Hematopoietic multipotent progenitor cell treated with erythropoietin and hydrocortisone succinate and interleukin-3 and kit ligand, for 6 days (in vitro differentiated cells): ENCODE data around the gene IL4R.

Experiments used
- DNase-seq: peaks from one replicate; pipeline ENCODE4 v3.0.0-alpha.2; 2015

IL4R gene

DNA sequence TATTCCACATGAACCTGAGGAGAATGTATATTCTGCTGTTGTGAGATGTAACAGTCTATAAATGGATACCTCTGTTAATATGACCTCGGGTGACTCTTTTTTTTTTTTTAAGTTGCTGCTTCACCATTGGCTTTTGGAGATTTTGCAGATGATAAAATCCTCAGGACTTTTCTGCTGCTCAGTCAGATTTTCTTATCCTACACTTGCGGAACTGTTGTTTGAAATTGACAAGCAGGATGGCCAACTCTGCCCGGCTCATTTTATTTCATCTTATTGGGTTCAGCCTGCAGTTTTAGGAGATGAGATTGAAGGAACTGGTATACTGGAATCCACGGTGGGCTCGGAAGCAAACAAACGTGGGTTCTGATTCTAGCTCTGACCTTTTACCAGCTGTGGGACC lies 19.3 kb downstream of the IL4R start:
- no peak for DNase-seq

DNA sequence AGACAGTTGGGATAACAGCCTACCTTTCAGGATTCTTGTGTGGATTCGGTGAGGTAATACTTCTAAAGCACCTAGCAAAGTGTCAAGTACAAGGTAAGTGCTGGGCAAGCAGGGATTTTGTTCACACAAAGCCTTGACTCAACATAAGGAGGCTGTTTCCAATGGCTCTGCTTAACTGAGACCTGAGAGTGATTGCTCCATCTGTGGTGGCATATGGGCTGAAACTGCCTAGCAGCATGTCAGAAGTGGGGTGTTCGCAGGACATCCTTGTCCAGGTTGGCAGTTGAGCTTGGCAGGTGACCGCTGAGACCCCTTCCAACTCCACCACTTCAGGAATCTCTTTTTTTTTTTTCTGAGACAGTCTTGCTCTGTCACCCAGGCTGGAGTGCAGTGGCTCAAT lies 19.8 kb downstream of the IL4R start:
- DNase-seq = no peak

DNA sequence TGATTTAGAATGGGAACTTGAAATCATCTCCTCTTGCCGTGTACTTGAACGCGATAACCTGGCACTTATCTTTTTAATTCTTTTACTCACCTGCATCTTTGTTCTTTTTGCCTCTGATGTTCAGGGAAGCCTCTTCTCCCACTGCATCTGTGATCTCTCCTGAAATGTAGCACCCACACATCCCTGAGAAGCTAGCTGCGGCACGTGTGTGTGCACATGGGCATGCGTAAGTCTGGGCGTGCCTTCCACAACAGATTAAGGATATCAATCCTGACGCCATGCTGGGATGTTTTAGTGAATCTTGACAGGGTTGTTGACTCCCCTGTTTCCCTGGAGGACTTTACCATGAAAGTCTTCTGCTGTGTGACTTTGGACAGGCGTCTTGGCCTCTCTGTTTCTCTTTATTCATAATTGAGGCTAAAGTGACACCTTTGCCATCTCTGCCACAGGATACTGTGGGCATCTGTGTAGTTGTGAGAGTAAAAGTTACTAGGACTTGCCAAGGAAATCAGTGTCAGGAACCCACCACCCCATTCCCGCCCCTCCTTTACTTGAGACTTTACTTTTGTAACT lies 20.5 kb downstream of the IL4R start:
- DNase-seq = no peak

DNA sequence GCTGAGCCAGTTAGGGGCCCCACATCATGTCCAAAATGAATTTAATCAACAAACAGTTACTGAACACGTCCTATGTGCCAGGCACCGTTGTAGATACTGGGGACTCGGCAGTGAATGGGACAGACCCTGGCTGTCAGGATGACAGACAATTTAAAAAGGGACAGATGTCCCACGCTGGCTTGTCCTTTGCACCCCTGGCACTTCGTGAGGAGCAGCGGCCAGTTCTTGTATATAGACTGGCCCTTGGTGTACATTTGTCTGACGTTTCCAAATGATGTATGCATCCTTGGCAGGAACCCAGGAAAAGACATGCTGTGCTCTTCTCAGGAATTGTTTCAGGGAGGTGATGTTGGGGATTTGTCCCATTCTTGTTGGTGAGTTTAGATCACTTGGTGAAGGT lies 21.1 kb downstream of the IL4R start:
- DNase-seq = no peak

DNA sequence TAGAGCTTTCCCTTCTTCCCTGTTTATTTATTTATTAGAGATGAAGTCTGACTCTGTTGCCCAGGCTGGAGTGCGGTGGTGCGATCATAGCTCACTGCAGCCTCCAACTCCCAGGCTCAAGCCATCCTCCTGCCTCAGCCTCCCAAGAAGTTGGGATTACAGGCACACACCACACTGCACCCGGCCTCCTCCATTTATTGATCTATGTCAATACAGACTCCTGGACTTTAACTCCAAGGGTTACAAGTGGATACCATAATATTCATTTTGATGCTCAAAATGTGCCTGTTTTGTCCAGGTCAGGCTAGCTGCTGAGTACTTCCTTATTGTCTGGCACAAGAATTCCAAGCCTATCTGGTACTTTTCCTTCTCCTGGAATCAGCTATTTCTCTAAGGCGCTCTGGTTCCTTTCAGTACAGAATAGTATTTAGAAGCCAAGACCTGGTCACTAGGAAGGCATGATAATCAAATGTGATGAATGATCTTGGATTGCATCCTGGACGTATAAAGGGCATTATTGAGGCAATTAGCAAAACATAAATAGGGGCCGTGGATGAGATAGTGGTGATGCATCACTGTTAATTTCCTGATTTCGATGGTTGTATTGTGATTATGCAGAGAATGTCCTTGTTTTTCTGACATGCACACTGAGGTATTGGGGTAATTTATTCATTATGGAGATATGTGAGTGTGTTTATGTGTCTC lies 21.7 kb downstream of the IL4R start:
- no peak for DNase-seq

DNA sequence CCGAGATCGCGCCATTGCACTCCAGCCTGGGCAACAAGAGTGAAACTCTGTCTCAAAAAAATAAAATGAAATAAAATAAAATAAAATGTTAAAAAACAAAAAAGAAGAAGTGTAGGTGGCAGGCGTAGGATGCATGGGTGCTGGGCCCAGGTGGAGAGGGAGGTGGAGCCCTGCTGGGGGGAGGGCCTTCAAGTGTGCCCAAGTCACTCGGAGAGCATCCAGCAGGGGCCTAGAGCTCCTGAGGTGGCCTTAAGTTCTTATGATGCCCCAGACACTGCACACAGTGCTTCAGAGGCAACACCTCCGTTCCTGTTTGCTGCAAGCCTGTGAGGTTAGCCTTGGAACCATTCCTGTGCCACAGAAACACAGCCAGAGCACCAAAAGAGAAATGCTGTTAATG lies 23.2 kb downstream of the IL4R start:
- DNase-seq = no peak

DNA sequence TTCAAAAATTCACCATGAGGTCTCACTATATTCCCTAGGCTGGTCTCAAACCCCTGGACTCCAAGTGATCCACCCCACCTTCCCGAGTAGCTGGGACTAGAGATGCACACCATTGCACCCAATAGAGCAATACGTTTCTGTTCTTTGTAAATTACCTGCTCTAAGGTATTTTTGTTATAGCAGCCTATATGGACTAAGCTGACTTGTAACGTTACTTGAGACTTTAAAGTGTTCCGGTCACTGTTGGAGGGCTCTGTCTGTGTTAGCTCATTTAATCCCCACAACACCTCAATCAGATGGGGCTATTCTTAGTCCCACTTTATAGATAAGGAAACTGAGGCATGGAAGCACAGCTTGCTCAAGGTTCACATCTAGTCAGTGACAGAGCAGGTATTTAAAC lies 25.4 kb downstream of the IL4R start:
- DNase-seq = no peak

DNA sequence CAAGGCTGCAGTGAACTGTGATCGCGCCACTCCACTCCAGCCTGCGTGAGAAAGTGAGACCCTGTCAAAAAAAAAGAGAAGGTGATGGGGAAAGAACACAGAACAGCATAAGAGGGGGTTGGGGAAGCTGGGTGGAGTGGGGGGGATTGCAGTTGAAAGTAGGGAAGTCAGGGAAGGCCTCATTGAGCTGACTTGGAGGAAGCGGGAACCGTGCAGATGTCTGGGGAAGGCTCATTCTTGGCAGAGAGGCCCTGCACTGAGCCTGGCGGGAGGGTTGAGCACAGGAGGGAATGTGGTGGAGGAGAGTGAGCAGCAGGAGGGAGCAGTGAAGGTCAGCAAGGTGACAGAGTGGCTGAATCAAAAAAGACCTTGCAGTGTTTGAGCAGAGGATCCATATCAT lies 26.9 kb downstream of the IL4R start:
- no peak for DNase-seq

DNA sequence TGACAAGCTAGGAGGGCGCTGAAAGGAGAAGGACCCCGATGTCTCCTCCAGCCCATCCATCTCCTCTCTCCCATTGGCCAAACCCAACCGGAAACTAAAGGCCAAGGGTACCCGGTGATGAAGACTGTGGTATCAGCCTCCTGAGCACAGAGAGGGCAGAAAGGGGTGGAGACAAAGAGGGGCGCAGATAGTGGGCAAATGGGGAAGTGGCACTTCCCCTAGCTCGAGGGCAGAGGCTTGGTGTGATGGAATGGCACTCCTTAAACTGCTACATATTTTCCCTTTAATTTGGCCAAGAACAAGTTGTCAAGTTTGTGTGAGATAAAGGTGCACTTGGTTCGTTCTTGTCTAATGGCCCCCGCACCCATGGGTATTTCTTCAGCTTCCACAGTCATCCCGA lies 27.8 kb downstream of the IL4R start:
- peak; percentile 32 for DNase-seq

DNA sequence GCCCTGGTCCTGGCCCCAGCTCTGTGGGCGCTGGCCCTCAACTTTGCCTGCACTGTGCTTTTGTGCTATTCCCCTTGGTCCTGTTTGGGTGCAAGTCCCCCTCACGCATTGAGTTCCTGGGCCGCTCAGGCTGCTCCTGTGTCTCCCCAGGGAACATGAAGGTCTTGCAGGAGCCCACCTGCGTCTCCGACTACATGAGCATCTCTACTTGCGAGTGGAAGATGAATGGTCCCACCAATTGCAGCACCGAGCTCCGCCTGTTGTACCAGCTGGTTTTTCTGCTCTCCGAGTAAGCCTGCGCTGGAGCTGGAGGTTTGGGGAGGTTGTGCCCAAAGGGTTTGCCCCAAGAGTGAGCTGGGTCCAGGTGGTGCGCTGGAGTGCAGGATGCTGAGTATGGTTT lies 28.2 kb downstream of the IL4R start:
- DNase-seq = no peak

DNA sequence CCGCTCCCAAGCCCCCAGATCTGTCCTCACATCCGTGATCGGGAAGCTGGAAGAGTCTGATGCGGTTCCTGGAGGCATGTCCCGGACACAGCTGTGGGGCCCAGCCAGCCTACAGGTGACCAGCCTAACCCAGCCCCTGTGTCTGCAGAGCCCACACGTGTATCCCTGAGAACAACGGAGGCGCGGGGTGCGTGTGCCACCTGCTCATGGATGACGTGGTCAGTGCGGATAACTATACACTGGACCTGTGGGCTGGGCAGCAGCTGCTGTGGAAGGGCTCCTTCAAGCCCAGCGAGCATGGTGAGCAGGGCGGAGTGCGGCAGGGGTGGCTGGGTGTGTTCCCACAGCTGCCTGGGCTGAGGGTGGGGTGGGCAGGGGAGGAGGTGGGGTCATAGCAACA lies 30.9 kb downstream of the IL4R start:
- peak; percentile 57 for DNase-seq

DNA sequence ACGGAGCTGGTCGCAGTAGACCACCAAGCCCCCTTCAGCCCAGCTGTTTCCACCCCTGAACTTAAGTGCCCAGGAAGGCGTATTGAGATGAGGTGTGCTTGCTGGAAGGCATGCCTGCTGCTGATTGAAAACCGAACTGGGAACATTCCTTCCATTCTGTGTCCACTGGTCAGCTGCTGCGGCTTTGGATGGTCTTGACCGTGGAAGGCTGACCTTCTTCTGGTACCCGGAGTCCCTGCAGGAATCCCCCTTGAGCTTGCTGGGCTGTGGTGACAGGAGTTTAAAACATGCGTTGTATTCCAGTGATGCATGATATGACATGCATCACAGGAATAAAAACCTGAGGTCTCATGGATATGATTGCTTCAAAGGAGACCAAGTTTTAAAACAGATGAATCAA lies 31.4 kb downstream of the IL4R start:
- DNase-seq = no peak

DNA sequence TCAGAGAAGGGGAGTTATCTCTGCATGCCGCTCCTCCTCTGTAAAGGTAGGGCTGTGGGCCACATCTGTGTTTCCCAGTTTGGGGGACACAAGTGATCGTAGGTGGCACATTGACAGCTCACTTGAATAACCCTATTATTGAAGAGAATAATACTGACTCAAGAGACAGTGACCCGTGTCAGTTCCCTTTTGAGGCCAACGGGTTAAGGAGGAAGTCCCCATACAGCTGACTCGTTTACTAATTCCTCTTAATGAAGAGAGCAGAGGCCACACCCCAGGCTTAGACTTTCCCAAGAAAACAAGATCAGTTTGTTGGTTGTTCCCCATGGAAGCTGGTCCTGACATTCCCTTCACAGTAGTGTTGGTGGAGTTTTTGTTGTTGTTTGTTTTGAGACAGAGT lies 33.0 kb downstream of the IL4R start:
- peak; percentile 65 for DNase-seq

DNA sequence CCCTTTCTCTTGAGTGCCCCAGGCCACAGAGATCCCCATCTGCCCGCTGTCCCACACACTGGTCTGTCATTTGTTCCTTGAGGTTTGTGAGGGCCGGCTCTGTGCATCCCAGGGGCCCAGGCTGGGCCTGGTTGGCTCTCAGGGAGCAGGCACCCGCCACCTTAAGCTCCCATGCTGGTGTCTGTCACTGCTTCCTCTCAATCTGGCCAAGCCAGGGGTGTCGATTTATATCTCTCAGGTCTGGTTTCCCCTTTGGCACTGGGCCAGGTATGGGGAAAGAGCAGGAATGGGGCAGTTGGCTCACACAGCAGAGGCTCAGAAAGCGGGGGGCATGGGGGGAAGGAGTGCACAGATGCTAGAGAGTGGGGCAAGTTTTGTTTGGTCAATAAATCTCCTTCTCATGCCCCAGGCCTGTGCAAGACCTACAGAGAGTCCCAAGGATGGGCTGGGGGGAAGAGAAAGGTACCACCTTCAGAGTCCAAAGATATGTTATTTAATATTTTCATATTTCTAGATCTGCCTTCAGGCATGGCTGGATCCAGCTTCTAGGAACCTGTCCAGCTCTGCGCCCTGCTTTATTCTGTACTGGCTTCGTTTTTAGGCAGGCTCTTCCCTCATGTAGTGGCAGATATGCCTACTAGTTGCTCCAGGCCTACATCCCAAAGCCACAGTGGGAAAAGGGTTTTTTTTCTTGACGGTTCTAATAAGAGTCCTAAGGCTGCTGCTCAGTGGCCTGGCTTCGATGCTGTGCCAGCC lies 34.3 kb downstream of the IL4R start:
- peak; percentile 61 for DNase-seq

DNA sequence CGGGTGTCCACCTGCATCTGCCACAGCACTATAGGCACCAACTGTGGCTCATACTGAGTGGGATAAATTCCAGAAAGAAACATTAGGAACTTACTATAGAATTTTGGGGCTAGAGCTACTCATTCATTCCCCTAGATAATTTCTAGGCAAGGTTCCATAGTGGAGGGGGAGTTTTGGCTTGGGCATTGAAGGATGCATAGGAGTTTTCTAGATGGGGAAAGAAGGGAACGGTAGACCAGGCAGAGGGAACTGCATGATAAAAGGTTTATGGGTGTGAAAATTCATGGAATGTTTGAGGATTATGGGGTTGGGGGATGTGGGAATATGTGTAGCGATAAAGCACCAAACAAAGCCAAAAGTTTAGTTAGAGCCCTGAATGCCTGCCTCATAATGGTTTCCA lies 35.5 kb downstream of the IL4R start:
- no peak for DNase-seq

DNA sequence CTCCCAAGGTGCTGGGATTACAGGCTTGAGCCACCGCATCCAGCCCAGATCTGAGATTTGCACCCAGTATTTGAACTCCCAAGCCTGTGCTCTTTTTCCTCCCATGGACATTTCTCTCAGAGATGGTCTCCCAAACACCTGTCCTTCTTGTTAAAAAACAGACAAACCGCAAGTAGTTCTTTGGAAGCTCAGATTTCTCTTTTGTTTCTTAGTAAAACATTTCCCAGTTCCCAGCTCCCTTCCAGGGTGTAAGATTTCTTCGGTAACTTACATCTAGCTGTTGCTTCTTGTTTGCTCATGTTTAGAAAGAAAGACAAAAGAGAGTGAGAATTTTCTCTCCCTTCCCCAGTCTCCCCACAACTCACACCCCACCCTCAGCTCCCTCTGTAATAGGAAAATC lies 36.2 kb downstream of the IL4R start:
- no peak for DNase-seq

DNA sequence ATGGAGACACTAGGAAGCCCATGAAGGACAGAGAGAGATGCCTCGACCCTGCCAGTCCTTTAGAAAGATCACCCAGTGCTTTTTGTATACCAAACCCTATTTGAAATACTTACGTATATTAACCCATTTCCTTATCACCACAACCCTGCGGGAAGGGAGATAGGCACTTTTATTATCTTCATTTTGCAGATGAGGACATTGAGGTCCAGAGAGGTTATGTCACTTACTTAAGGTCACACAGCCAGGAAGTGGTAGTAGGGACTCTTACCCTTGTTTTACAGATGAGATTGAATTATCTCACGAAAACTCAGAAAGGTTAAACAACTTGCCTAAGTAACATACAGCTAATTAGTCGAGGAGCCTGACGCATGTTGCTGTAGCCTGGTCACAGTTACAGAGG lies 38.2 kb downstream of the IL4R start:
- DNase-seq = peak; percentile 87

DNA sequence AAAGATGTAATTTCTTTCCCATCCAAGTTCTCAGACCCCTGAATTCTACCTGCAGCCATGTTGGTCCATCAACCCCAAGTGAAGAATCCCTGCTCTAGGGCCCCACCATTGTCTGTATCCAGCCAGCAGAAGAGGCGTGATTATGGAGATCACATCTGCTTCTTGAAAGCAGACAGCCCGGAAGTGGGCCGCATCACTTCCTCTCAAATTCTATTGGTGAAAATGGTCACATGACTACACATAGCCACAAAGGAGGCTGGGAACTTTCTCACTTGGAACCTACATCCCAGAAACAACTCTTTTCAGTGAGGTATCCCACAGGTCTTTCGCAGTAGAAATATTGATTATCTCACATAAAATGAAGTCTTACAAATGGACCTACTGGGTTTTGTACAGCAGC lies 40.1 kb downstream of the IL4R start:
- peak; percentile 34 for DNase-seq

DNA sequence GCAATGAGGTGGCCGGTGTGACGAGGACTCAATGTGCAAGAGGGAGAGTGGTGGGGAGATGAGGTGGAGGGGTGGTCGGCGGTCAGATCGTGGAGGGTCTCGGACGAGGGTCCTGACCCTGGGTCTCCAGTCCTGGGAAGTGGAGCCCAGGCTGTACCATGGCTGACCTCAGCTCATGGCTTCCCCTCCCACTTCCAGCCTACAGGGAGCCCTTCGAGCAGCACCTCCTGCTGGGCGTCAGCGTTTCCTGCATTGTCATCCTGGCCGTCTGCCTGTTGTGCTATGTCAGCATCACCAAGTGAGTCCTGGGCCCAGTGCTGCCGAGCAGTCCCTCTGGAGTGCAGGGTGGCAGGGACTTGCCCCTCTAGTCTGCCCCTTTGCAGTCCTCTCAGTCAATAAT lies 41.8 kb downstream of the IL4R start:
- DNase-seq = peak; percentile 71

DNA sequence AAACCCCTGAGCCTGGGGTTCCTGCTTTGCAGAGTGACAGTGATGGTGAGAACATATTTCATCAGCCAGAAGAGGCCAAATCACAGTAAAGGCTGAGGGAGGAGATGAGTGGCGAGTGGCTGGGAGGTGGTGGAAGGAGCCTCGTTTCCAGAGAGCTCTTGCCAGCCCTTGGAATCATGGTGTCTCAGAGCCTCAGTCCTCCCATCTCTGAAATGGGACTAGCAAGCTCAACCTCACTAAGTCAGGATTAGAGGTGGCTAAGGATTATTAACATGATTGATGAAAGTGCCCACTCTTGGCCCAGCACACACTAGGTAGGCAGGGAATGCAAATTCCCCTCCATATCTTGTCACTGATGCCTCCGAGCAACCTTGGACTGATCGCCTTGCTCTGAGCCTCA lies 43.0 kb downstream of the IL4R start:
- no peak for DNase-seq

DNA sequence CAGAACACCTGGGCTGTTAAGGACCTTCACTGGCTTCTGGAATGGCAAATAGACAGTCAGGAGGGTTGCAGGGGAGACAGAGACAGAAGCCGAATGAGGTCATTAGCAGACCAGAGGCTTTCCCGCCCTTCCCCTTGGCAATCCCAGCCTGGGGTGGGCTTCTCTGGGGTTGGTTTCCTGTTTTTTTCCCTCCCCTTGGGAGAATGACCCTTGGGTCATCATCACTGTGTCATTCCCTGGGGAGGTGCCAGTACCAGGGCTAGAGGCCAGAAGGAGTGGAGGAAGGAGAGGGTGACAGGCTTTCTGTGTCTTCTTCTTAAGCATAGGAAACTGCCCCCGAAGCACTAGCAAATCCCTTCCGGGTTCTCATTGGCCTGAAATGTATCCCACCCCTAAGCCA lies 45.3 kb downstream of the IL4R start:
- DNase-seq = no peak

DNA sequence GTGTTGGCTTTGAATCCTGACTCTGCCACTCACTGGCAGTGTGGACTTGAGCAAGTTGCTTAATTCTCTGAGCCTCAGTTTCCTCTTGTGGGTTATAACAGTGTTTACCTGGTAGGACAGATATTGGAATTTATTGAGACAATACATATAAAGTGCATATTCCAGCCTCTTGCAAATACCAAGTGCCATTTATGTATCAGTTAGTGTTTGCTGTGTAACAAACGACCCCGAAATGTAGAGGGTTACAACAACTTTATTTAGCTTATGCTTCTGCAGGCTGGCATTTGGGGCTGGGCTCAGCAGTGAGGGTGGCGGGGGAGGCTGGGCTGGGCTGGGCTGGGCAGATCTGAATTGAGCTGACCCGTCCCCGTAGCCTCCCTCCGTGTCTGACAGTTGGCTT lies 45.8 kb downstream of the IL4R start:
- DNase-seq = no peak

DNA sequence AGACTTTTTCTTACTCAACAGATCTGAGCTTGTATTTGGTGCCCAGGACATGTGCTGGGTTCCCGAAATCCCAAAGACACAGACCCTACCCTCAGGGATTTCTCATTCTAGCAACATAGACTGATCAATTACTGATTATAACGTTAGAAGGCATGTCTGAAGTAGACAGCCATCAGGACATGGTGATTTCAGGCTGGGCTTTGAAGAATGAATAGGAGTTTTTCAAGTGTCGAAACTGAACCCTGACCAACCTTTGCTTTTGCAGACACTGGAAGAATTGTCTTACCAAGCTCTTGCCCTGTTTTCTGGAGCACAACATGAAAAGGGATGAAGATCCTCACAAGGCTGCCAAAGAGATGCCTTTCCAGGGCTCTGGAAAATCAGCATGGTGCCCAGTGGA lies 48.2 kb downstream of the IL4R start:
- DNase-seq = no peak

DNA sequence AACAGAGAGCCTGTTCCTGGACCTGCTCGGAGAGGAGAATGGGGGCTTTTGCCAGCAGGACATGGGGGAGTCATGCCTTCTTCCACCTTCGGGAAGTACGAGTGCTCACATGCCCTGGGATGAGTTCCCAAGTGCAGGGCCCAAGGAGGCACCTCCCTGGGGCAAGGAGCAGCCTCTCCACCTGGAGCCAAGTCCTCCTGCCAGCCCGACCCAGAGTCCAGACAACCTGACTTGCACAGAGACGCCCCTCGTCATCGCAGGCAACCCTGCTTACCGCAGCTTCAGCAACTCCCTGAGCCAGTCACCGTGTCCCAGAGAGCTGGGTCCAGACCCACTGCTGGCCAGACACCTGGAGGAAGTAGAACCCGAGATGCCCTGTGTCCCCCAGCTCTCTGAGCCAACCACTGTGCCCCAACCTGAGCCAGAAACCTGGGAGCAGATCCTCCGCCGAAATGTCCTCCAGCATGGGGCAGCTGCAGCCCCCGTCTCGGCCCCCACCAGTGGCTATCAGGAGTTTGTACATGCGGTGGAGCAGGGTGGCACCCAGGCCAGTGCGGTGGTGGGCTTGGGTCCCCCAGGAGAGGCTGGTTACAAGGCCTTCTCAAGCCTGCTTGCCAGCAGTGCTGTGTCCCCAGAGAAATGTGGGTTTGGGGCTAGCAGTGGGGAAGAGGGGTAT lies 48.9 kb downstream of the IL4R start:
- no peak for DNase-seq
